ENCODE results near the gene DPP6. TPM values are rescaled to one million over a fixed set of nuclear protein-coding genes. Genes with fewer than 3 reads are reported as not detected.

The DPP6 gene
- total RNA-seq, 2 donors from 2014 or later, result 0.05 to 38.7 TPM

DNA sequence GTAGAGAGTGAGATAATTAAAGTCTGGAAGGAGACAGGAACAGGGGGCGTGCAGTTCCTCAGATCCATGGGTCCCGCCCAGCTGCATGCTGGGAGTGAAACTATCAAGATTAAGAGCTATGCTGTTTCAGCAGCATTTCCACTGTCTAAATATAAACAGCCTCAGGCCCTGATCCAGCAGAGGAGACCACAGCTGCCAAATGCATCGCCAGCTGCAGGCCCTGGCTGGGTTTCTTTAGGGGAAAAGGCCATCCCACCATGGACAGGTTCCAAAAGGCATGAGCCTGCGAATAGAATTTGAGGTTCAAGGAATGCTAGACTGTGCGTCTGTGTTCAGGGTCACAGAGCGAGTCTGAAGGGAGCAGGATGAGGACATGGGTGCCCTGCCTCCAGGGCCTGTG is 539.3 kb downstream of the DPP6 start:
- H3K36me3 ChIP-seq, result no peaks in the 10 kb centered on the region
- no peak for DNase-seq (ENCODE audit: low spot score)
- no peaks in the 10 kb centered on the region for H3K4me1 ChIP-seq (replicated peaks)
- H3K9me3 ChIP-seq, result no peaks in the 10 kb centered on the region
- H3K4me3 ChIP-seq, result no peak overlapping the region
- TF ChIP-seq POLR2A (IDR thresholded peaks at IDR 0.05), result no peak
- no peak for TF ChIP-seq CTCF (IDR thresholded peaks at IDR 0.05)
- no peak for TF ChIP-seq POLR2AphosphoS5 (IDR thresholded peaks at IDR 0.05)
- intact Hi-C loops (cut with DNase I), result no loop called here
- no peaks in the 10 kb centered on the region for H3K27me3 ChIP-seq (replicated peaks; ENCODE audit: insufficient read depth)
- 42% methylated on average over 6 of the region's 6 CpGs for WGBS
- H3K27ac ChIP-seq, result no peak overlapping the region

DNA sequence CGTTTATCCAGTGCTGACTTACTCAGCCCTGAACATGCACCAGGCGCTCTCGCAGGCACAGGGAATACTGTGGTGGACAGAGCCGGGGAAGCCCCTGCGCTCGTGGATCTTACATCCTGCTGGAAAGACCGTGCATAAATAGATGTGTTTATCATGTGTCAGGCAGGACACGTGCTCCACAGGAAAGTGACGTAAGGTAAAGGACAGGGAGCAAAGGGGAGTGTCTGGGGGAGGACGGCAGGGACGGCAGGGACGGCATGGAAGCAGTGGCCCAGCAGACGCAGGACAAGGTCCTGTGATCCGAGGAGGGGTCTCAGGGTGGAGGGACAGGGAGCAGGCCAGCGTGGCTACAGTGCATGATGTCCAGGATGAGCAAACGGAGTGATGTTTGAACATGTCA is 540.2 kb downstream of the DPP6 start:
- 46% methylated on average over 16 of the region's 16 CpGs for WGBS
- TF ChIP-seq CTCF (IDR thresholded peaks at IDR 0.05) (no peak), POLR2A (IDR thresholded peaks at IDR 0.05) (no peak), POLR2AphosphoS5 (IDR thresholded peaks at IDR 0.05) (no peak)
- no peaks in the 10 kb centered on the region for H3K27me3 ChIP-seq (replicated peaks; ENCODE audit: insufficient read depth)
- no peaks in the 10 kb centered on the region for H3K4me1 ChIP-seq (replicated peaks)
- intact Hi-C loops (cut with DNase I), result no loop called here
- H3K36me3 ChIP-seq, result no peaks in the 10 kb centered on the region
- no peak overlapping the region for H3K4me3 ChIP-seq
- no peak overlapping the region for H3K27ac ChIP-seq
- no peak for DNase-seq (ENCODE audit: low spot score)
- no peaks in the 10 kb centered on the region for H3K9me3 ChIP-seq

GRCh38 chr7:154598396-154598795 is 546.2 kb downstream of the DPP6 start:
- Histone ChIP-seq H3K4me3 (no peak overlapping the region), H3K4me1 (replicated peaks) (no peaks in the 10 kb centered on the region), H3K36me3 (no peaks in the 10 kb centered on the region), H3K27ac (no peak overlapping the region), H3K27me3 (replicated peaks; ENCODE audit: insufficient read depth) (no peaks in the 10 kb centered on the region), H3K9me3 (no peaks in the 10 kb centered on the region)
- DNase-seq (ENCODE audit: low spot score), result no peak
- intact Hi-C loops (cut with DNase I), result no loop called here
- no peak for TF ChIP-seq POLR2AphosphoS5 (IDR thresholded peaks at IDR 0.05)
- TF ChIP-seq POLR2A (IDR thresholded peaks at IDR 0.05), result no peak
- no peak for TF ChIP-seq CTCF (IDR thresholded peaks at IDR 0.05)
- WGBS, result 15% methylated on average over 4 of the region's 4 CpGs

DNA sequence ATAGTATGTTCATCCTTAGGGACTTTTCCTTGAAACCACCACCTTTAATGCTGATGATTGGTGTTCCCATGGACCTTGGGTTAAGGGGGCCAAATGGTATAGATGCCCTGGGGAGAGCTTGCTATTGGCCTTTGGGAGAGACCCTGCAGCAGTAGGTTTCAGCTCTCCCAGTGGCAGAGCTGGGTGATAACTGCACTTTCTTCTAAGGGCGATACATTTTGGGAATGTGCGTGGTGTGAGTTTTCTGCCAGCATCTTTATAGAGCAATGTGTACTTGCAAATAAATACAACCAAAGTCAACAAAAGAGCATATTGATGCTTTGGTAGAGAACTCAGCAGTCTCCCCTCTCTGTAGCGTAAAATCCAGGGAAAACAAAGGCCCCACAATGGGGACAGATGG is 546.7 kb downstream of the DPP6 start:
- intact Hi-C loops (cut with DNase I), result no loop called here
- TF ChIP-seq CTCF (IDR thresholded peaks at IDR 0.05), result no peak
- TF ChIP-seq POLR2AphosphoS5 (IDR thresholded peaks at IDR 0.05), result no peak
- TF ChIP-seq POLR2A (IDR thresholded peaks at IDR 0.05), result no peak
- no peaks in the 10 kb centered on the region for H3K9me3 ChIP-seq
- no peaks in the 10 kb centered on the region for H3K4me1 ChIP-seq (replicated peaks)
- H3K36me3 ChIP-seq, result no peaks in the 10 kb centered on the region
- H3K27me3 ChIP-seq (replicated peaks; ENCODE audit: insufficient read depth), result no peaks in the 10 kb centered on the region
- no peak for DNase-seq (ENCODE audit: low spot score)
- H3K27ac ChIP-seq, result no peak overlapping the region
- WGBS, result 67% methylated on average over 3 of the region's 3 CpGs
- no peak overlapping the region for H3K4me3 ChIP-seq

DNA sequence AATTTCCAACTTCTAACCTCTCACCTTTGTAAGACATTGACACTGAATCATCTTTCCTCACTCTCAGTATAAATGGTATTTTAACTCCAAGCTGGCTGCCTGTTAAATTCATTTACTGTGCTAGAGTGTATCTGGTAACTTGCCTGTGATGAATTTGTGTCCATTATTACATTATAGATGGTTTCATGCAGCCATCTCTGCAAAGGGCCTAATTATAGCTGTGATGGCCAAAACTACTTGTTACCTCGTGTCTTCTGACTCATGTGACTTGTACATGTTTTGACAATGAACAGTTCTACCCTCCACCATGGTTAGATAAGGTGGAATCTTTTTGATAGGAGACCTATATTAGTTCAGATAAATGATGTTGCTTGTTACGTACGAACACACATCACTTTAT is 558.7 kb downstream of the DPP6 start:
- H3K9me3 ChIP-seq, result no peaks in the 10 kb centered on the region
- H3K4me3 ChIP-seq, result no peak overlapping the region
- no peak for DNase-seq (ENCODE audit: low spot score)
- no peaks in the 10 kb centered on the region for H3K4me1 ChIP-seq (replicated peaks)
- no peak for TF ChIP-seq POLR2AphosphoS5 (IDR thresholded peaks at IDR 0.05)
- no peak for TF ChIP-seq CTCF (IDR thresholded peaks at IDR 0.05)
- TF ChIP-seq POLR2A (IDR thresholded peaks at IDR 0.05), result no peak
- 67% methylated on average over 3 of the region's 3 CpGs for WGBS
- intact Hi-C loops (cut with DNase I), result no loop called here
- H3K27ac ChIP-seq, result no peak overlapping the region
- H3K27me3 ChIP-seq (replicated peaks; ENCODE audit: insufficient read depth), result no peaks in the 10 kb centered on the region
- no peaks in the 10 kb centered on the region for H3K36me3 ChIP-seq
